ENCODE measurements around the gene KRT78.
A peak's percentile ranks its signal among the peaks of the same experiment; 100 is the strongest.
"Not testable (repeated sequence)": the region's sequence is repeated elsewhere in the genome, so short reads cannot be mapped to it uniquely, and the experiment has no call there.

KRT78 gene

DNA sequence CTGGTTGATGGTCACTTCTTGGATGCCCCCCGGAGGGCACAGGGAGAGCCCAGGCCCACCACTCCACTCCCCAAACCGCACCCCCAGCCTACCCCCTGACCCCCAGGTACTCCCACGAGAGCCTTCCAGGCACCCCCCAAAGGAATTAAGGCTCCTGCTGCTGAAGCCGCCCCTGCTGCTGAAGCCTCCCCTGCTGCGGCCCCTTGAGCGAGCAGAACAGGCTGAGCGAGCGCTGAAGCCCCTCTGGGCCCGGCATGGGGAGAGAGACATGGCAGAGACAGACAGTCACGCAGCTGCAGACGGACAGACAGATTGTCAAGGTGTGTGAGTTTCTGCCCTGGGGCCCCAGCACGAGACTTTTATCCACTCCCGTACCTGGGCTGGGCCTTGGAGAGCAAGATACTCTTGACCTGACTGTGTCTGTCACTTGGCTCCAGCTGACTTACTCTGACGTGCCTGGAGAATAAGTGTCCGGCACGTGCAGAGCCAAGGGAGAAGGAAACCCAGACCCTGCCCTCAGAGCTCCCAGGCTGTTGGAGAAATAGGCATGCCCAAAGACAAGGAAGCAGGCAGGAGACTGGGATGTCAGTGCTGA lies at the start of gene KRT78:
Gene KRT78 (minus strand): TSS at position 334 of the 595 bp plus-strand sequence. CDS start 64 bp downstream, at position 270.
- DNase-seq = no peak

- DNase-seq = no peak
Observed at GRCh38 chr12:52896190-52897100, 47.7 kb upstream of the KRT78 start.

DNA sequence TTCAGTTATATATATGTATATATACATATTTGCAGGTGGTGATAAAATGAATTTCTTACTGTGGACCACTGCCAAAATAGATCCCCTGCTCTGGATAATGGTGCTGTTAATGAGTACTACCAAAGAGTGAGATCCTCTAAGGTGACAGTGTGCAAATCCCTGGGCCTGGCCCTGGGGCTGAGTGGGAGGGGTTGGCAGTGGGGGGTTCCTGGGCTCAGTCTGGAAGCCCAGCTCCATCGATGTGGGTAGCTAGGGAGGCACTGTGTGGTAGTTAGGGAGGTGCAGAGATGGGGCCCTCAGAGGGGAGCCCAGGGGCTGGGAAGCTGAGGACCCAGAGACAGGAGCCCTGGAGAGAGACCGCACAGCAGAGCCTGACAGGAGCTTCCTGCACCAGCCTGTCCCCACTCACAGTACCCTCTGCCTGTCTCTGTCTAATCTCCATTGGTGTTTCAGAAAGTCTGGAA lies 47.0 kb upstream of the KRT78 start:
- DNase-seq = no peak

DNA sequence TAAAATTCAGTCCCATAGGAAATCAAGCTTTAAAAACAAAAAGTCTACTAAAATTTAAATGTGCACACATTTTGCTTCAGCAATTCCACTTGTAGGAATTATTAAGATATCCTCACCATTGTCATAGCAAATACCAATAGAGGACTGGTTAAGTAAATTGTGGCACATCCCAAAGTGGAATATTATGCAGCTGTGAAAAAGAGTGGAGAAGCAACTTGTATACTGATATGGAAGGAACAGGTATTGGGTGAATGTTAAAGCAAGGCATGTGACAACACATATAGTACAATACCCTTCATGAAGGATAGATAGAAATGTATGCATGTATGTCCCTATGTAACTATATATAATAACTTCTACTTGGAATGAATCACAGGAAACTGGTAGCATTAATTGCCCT lies 44.2 kb upstream of the KRT78 start:
- DNase-seq = no peak

DNA sequence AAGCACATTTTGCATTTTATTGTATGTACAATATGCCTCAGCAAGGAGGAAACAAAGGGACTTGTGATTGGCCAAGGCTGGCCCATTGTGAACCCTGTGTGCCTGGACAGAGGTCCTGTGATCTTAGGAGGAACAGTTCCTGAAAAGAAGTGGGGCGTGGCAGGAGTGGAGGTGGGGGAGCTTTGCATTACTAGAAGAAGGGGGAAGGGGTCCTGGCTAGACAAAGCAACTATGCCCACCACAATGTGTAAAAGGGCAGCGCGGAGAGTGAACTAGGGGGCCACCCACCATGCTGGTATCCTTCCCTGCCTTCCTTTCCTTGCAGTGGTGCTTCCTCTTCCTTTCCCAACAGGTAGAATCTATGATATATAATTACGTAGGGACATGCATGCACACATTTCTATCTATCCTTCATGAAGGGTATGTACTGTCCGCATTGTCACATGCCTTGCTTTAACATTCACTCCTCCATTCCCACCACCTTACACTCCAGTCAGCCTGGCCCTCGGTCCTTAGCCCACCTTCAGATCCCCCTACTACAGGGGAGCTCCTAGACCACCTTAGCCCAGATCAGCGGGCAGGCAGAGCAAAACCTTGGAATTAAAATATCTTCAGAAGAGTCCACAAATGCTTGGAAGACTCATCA lies 43.5 kb upstream of the KRT78 start:
- no peak for DNase-seq

DNA sequence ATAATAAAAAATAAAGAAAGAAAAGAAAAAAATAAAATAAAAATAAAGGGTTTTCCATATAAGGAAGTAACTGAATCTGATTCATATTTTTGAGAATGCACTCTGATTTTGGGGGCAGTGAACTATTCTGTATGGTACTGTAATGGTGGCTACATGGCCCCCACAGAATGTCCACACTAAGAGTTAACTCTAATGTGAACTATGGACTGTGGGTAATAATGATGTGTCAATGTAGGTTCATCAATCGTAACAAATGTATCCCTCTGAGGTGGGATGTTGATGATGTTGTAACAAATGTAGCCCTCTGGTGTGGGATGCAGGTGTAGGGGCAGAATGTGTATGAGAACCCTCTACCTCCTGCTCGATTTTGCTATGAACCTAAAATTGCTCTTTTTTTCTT lies 42.2 kb upstream of the KRT78 start:
- no peak for DNase-seq

DNA sequence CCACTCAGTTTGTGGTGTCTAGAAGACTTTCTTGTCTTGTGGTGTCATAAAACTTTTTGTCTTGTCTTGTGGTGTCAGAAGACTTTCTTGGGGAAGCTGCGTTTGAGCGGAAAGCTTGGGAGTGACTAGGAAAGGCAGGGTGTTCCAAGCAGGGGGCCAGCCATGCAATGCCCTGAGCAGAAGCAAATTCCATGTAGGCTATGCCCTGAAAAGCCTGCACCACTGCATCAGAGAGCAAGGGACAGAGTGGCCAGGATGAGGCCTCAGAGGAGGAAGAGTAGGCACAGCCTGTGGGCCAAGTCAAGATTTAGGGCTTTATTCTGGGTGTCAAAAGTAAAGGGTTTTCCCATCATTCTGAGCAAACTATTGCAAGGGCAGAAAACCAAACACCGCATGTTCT lies 41.6 kb upstream of the KRT78 start:
- no peak for DNase-seq

DNA sequence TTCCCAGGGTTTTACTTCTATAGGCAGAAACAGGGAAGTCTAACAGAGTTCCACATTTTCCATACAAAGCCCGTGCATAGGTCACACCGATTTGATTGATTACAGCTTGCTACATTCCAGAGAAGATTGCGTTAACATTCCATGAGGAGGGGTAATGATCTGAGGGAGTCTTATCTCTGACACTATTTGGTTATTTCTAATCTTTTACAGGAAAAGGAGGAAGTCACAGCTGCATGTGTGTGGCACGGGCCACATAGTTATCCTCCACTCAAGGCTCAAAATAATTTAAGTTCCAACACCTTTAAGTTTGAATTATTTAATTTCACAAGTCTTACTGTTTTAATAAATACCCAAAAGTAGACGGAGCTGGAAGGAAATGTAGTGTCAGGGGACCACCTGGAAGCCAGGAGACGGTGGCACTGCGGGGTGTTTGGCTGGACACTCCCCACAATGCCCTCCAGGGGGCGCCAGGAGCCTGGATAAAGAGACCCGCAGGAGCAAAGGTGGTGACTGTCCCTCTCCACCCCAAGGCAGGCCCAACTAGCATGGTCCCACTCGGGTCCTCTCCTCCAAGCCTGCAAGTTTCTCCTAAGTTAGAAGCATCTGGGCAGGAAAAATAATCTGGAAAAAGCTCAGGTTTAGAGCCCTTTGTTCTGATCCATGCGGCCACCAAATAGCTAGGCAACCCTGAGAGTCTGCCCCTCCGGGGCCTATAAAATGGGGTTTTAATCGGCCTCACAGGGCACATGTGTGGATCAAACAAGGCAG lies 35.9 kb upstream of the KRT78 start:
- DNase-seq = peak; percentile 65 to 77

DNA sequence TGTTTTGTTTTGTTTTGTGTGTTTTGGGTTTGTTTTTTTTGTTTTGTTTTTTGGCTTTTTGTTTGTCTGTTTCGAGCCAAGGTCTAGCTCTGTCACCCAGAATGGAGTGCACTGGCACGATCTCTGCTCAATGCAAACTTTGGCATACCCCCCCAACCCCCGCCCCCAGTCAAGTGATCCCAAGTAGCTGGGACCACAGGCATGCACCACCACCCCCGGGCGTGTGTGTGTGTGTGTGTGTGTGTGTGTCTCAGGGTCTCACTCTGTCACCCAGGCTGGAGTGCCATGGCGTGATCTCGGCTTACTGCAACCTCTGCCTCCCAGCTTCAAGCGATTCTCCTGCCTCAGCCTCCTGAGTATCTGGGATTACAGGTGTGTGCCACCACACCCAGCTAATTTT lies 31.7 kb upstream of the KRT78 start:
- not testable (repeated sequence) for DNase-seq

GRCh38 chr12:52879394-52880351 lies 30.9 kb upstream of the KRT78 start:
- DNase-seq = peak; percentile 62 to 72

- no peak for DNase-seq
Observed at GRCh38 chr12:52878507-52879393, 30.0 kb upstream of the KRT78 start.

DNA sequence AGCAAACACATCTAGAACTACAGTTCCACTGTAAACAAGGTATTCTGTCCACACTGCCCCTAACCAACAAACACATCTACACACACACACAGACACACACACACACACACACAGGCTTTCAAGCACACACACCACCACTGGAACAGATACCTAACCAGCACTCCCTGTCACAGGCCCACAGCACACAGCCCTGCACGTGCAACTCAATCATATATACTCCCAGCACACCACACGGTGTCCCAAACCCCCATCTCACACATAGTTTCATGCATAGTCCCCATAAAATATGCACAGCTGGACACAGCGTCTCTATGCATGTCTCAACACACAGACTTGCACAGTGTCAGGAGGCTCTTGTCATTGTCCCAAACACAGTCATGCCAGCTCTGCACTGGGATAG lies 28.4 kb upstream of the KRT78 start:
- no peak for DNase-seq

- no peak for DNase-seq
Observed at GRCh38 chr12:52876372-52876771, 27.6 kb upstream of the KRT78 start.

GRCh38 chr12:52874573-52875435 lies 26.0 kb upstream of the KRT78 start:
- DNase-seq = no peak

DNA sequence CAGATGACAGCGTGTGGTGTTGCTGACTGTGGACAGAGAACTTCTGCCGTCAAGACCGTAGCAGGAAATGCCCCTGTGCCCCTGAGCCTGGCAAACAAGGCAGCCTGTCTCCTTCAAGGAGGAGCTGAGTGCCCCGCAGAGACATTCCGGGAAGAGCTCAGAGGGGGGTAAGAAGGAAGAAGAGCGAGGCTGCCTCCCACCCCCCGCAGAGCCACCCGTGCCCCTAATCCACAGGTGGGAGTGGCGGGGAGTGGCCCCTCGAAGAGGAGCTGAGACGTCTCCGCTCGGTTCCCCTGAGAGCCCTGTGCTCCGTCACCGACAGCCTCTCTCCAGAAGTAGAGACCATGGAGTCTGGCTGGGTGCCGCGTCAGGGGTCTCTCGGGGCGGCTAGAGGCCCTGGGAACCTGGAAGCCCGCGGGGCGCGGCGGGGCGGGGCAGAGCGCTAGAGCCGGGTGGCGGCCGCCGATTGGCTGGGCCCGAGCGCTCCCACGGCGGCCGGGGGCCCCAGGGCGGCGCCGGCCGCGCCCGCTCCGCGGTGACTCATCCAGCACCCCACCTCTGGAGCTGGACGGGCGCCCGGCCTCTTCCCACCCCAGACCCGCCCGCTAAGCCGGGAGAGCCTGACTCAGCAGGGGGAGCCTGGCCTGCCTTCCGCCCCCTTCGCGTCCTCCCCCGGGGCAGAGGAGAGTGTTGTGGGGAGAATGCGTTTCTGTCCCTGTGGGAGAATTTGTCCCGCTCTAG lies 25.2 kb upstream of the KRT78 start:
- peak; percentile 51 to 62 for DNase-seq

DNA sequence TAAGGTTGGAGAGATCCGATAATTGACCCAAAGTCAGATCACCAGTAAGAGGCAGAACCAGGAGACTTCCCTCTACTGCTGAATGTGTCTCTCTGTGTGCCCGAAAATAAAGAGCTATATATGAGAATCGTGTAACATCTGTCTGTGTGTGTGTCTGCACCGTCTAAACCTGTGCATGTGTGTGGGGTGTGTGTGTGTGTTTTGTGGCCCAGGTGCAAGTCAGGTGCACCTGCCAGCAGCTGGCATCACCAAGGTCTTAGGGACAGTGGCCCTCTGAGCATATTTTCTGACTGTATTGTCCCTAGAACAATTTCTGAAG lies 24.7 kb upstream of the KRT78 start:
- DNase-seq = no peak

DNA sequence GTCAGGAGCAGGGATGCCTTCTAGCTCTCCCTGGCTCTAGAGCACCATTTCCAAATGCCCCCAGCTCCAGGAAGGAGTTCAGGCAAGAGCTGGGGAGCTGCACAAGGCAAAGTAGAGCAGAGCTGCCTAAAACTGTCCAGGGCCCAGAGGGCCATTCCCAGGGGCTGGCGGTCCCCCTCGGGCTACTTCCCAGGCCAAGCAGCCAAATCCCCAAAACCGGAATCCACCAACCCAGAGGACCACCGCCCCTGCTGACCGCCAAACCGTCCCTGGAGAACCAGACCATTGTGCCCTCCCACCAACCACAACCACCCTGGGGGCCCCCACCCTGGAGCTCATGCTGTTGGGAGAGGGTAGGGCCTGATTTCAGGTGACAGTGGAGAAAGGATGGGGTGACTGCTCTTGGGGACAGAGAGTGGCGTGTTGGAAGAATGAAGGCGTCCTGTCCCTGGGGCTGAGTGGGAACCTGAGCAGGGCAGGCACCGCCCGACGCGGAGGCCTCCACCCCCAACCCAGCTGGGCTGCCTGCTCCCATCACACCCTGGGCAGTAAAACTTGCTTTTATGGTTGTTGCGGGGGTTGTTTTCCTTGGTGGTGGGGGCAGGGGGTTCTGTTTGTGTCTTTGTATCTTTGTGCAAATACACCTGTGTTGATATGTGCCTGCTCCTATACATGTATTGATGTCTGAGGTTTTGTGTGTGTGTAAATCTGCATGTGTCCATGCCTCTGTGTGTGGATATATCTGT lies 24.0 kb upstream of the KRT78 start:
- DNase-seq = no peak

All from CD4-positive, alpha-beta T cell treated with Interferon alpha-2 for 1 hour (primary cell).